Subcutaneous abdominal adipose tissue (tissue), 5 donors: ENCODE measurements around the gene MAML3.
A peak's percentile ranks its signal among the peaks of the same experiment; 100 is the strongest.

Experiments used
- H3K27ac ChIP-seq: one replicate; pipeline ENCODE4 v1.7.0; 2013; ENCODE audit warnings: low read depth, mild to moderate bottlenecking, inconsistent platforms, low read length, moderate library complexity
- H3K27me3 ChIP-seq, 5 donors: one replicate each; pipeline ENCODE4 v1.7.0; 2013; ENCODE audit warnings: low read length in 5 of 5, inconsistent platforms in 1 of 5; ENCODE audit not compliant: control insufficient read depth in 5 of 5, insufficient read depth in 4 of 5
- H3K36me3 ChIP-seq, 5 donors: one replicate each; pipeline ENCODE4 v1.7.0; 2013; ENCODE audit warnings: low read length in 5 of 5; ENCODE audit not compliant: control insufficient read depth in 5 of 5, insufficient read depth in 5 of 5
- H3K4me1 ChIP-seq, 5 donors: one replicate each; pipeline ENCODE4 v1.7.0; 2013; ENCODE audit warnings: low read length in 5 of 5, mild to moderate bottlenecking in 3 of 5, moderate library complexity in 1 of 5; ENCODE audit not compliant: control insufficient read depth in 5 of 5, insufficient read depth in 5 of 5
- H3K4me3 ChIP-seq, 5 donors: one replicate each; pipeline ENCODE4 v1.7.0; 2013; ENCODE audit warnings: low read length in 5 of 5, low read depth in 1 of 5
- H3K9ac ChIP-seq, 5 donors: one replicate each; pipeline ENCODE4 v1.7.0; 2013; ENCODE audit warnings: low read length in 5 of 5, mild to moderate bottlenecking in 4 of 5, moderate library complexity in 3 of 5
- H3K9me3 ChIP-seq, 5 donors: one replicate each; pipeline ENCODE4 v1.7.0; 2013; ENCODE audit warnings: low read length in 5 of 5; ENCODE audit not compliant: control insufficient read depth in 5 of 5
- donor health status: healthy.
- donor health status: healthy.
- donor health status: healthy.
- donor health status: healthy.
- donor health status: healthy.

Gene MAML3

DNA sequence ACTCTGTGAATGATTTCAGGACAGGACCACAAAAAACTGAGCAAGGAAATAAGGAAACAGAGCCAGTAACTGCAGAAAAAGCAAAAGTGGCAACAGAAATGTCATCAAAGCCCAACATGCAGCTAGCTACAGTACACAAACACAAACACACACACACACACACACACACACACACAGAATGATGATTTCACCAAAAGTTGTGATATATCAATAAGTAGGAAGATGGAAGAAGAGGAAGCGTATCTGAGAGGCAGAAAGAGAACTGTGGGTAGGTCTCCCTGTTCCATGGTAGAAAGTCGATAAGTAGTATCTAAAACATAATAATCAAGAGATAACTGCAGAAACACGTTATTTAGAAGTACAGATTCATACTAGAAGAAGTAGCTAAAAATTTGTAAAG lies 340.1 kb downstream of the MAML3 start:
- no peak overlapping the region for H3K4me3 ChIP-seq
- H3K27ac ChIP-seq = peak overlapping the region; percentile 20
- H3K9me3 ChIP-seq = peaks cover 3 to 8% (median 4%) of the 10 kb centered on the region in 5 donors
- no peaks in the 10 kb centered on the region for H3K36me3 ChIP-seq
- no peak overlapping the region for H3K9ac ChIP-seq
- no peaks in the 10 kb centered on the region for H3K27me3 ChIP-seq
- H3K4me1 ChIP-seq = peaks cover 2 to 38% (median 34%) of the 10 kb centered on the region in 5 donors

DNA sequence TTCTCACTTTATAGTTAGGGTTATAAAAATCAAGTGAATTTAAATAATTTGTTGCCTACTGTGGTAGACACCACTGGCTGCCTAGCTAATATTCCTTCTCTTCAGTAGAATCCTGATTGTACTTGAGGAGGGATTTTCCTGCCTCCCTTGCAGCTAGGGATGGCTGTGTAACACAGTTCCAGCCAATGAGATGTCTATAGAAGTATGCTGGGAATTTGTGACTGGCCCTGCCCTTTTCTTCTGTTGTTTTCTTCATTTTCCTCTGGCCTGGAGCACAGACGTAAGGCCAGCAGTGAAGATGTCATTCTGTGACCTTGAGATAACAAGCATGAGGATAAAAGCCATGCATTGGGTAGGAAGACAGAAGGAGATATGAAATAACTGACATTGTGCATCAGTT lies 343.3 kb downstream of the MAML3 start:
- no peak overlapping the region for H3K9ac ChIP-seq
- no peaks in the 10 kb centered on the region for H3K36me3 ChIP-seq
- no peak overlapping the region for H3K4me3 ChIP-seq
- peaks cover 3 to 8% (median 4%) of the 10 kb centered on the region in 5 donors for H3K9me3 ChIP-seq
- peaks cover 2 to 33% (median 27%) of the 10 kb centered on the region in 5 donors for H3K4me1 ChIP-seq
- H3K27ac ChIP-seq = no peak overlapping the region
- no peaks in the 10 kb centered on the region for H3K27me3 ChIP-seq

DNA sequence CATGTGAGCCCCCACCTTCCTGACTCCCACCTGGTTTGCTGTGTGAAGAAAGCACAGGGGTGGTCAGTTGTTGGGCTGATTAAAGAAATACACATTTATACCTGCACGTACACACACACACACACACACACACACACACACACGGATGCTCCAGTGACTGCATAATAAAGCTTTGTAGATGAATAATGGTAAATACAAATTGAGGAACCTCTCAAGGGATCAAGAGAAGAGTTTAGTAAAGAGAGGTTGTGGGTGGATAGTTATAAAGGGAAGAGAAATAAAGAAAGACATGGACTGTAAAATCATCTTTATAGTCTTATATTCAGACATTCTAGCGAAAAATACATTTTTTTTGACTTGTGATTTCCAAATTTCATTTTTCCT lies 344.2 kb downstream of the MAML3 start:
- Histone ChIP-seq H3K4me3 (no peak overlapping the region), H3K27ac (peak overlapping the region; percentile 59)

DNA sequence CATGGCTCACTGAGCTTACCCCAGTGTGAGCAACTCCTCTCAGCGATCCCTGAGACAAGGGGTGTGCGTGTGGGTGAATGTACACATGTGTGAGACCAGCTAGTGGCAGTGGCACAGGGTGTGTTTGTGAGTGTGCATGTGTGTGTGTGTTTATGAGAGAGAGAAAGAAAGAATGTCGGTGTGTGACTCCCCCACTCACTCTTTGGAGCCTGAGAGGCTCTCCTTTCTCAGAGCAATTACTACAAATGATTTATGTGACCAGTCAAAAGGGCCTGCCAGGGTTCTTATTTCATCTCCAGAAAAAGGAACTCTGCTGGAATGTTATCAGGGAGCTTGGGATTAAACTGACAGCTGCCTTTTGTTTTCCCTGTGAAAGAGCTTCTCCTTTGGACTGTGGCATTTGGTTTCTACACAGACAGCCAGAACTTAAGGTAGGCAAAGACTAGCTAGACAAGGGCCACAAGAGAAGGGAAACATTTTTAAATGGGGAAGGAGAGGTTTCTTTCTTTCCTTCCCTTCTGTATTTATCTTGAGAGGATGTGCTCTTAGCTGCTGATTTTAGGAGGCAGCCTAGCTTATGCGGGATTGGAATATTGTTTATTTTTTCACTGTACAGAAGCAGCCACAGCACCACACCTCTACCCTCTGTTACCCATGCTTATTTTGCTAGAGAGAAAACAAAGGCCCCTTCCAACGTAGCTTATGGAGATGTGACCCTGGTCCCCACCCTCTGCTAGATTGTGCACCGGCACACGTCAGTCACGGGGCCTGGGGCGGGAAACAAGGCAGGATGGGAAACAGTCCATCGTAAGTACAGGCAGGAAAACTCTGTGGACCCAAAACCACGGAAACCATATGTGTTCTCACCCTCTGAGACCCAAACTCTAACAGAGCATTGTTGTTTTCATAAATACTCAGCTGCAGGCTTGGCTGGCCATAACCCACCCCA lies 344.9 kb downstream of the MAML3 start:
- peak overlapping the region in 2 of 5 donors; percentile 32 to 68 for H3K9ac ChIP-seq
- H3K4me3 ChIP-seq = no peak overlapping the region
- peaks cover 3 to 8% (median 4%) of the 10 kb centered on the region in 5 donors for H3K9me3 ChIP-seq
- no peaks in the 10 kb centered on the region for H3K27me3 ChIP-seq
- H3K36me3 ChIP-seq = no peaks in the 10 kb centered on the region
- H3K27ac ChIP-seq = peak overlapping the region; percentile 59
- H3K4me1 ChIP-seq = peaks cover 0 to 17% (median 10%) of the 10 kb centered on the region in 5 donors

More for the DNA sequence above, 344.2 kb downstream of the MAML3 start:
- Histone ChIP-seq H3K4me1 (peaks cover 0 to 24% (median 17%) of the 10 kb centered on the region in 5 donors), H3K36me3 (no peaks in the 10 kb centered on the region), H3K27me3 (no peaks in the 10 kb centered on the region), H3K9me3 (peaks cover 3 to 8% (median 4%) of the 10 kb centered on the region in 5 donors), H3K9ac (no peak overlapping the region)

DNA sequence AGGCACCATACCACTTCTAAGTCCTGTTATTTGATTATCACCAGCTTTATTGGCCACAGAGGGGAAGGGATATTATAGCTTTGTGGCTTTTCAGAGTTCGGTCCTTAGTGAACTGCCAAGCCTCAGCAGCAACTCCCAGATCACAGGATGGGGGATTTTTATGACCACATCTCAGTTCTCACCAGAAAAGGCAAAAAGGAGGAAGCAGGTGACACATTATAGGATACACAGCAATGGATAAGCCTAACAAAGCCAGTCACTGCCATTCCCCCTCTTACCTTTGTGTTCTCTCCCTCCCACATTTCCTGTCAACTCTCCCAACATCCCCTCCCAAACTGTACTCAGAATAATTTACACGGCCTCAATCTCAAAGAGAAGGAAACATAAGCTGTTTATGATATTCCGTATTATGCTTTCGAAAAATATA lies 345.6 kb downstream of the MAML3 start:
- Histone ChIP-seq H3K4me1 (peaks cover 0 to 15% (median 8%) of the 10 kb centered on the region in 5 donors), H3K27ac (peak overlapping the region; percentile 59), H3K36me3 (no peaks in the 10 kb centered on the region), H3K9me3 (peaks cover 3 to 8% (median 4%) of the 10 kb centered on the region in 5 donors), H3K9ac (peak overlapping the region in 1 of 5 donors; percentile 32), H3K4me3 (no peak overlapping the region), H3K27me3 (no peaks in the 10 kb centered on the region)

DNA sequence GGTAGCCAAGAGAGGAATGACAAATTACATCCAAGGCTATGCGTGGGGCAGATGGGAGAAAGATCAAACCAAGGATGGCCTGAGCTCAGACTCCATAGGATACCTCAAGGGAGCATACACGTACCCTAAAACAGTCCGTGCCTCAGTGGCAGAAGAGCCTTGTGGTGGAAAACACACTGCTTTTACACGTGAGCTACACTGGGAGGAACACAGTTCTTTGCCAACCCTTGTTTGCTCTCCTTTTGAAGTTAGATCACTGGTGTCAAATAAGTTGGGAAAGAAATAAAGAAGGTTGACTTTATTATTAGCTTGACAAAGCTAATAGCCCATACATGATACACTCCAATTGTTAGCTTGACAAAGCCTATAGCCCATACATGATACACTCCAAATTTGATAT lies 346.5 kb downstream of the MAML3 start:
- no peak overlapping the region for H3K4me3 ChIP-seq
- H3K9ac ChIP-seq = no peak overlapping the region
- peaks cover 0 to 15% (median 8%) of the 10 kb centered on the region in 5 donors for H3K4me1 ChIP-seq
- H3K36me3 ChIP-seq = no peaks in the 10 kb centered on the region
- no peak overlapping the region for H3K27ac ChIP-seq
- peaks cover 3 to 8% (median 4%) of the 10 kb centered on the region in 5 donors for H3K9me3 ChIP-seq
- no peaks in the 10 kb centered on the region for H3K27me3 ChIP-seq

DNA sequence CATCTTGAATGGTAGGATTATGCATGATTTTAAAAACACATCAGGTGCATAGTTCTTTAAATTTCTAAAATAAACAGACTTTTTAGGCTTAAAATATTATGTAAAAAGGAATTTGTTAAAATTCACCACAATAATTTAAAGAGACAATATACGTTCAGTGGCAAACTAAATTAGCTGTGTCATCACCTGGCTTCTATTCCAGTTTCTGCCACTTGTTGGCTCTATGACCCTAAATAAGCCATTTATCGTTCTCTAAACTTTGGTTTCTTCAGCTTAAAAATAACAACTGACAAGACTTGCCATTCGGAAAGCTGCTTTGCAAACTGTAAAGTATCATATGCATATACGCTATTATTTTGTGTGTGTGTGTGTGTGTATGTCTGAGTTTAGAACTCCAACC lies 347.1 kb downstream of the MAML3 start:
- no peaks in the 10 kb centered on the region for H3K27me3 ChIP-seq
- H3K36me3 ChIP-seq = no peaks in the 10 kb centered on the region
- H3K9ac ChIP-seq = no peak overlapping the region
- peaks cover 0 to 15% (median 8%) of the 10 kb centered on the region in 5 donors for H3K4me1 ChIP-seq
- H3K4me3 ChIP-seq = no peak overlapping the region
- H3K27ac ChIP-seq = no peak overlapping the region
- peaks cover 3 to 8% (median 4%) of the 10 kb centered on the region in 5 donors for H3K9me3 ChIP-seq

DNA sequence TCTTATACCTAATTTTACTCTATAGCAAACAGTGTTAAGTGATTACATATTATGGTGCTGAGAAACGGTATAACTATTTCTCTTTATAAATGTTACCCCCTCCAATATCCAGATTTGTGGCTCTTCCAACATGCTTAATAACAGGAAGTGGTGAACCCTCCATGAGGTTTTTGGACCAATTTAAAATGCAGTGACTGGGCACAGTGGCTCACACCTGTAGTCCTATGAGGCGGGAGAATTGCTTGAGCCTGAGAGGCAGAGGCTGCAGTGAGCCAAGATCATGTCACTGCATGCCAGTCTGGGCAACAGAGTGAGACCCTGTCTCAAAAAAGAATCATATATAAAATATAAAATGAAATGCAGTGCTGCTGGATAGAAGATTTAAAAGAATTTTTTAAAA lies 351.1 kb downstream of the MAML3 start:
- Histone ChIP-seq H3K36me3 (no peaks in the 10 kb centered on the region), H3K4me1 (peaks cover 0 to 2% (median 0%) of the 10 kb centered on the region in 5 donors), H3K27ac (no peak overlapping the region), H3K9me3 (no peaks in the 10 kb centered on the region), H3K9ac (no peak overlapping the region), H3K4me3 (no peak overlapping the region), H3K27me3 (no peaks in the 10 kb centered on the region)

DNA sequence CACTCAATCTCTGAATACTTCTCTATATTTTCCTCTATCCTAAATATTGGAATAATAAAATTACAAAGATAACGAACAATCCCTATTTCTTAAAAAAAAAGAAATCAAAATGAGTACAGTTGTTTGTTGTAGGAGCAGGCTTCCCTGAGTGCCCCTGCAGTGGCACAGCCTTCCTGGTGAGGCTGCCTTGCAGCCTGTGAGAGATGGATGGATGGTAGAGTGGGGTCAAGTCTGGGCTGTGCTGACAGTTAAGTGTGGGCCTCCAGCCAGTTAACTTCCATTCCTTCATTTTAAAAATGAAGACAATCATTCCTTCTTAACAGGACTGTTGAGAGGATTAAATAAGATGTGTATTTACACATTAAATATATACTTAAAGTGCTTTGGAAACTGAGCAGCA lies 351.5 kb downstream of the MAML3 start:
- H3K27me3 ChIP-seq = no peaks in the 10 kb centered on the region
- H3K9me3 ChIP-seq = no peaks in the 10 kb centered on the region
- H3K9ac ChIP-seq = no peak overlapping the region

DNA sequence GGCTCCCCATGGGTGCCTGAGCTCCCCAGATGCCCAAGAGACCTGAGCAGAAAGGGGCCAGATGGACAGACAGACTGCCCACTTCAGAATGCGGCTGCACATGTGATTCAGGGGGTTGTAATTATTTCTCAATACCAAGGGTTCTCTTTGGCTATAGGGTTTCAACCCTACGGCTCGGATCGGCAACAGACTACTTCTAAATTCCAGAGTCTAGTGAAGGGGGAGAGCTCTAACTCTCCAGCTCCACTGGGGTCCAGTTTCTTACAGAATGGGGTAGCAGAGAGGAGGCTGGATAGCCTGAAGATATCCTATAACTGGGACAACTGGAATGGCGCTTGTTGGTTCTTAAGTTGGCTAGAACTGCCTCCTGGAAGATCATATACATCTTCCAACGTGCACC lies 352.1 kb downstream of the MAML3 start:
- no peak overlapping the region for H3K27ac ChIP-seq
- no peaks in the 10 kb centered on the region for H3K36me3 ChIP-seq
- no peaks in the 10 kb centered on the region for H3K9me3 ChIP-seq
- no peak overlapping the region for H3K9ac ChIP-seq
- no peaks in the 10 kb centered on the region for H3K4me1 ChIP-seq
- H3K27me3 ChIP-seq = no peaks in the 10 kb centered on the region
- no peak overlapping the region for H3K4me3 ChIP-seq

More for the DNA sequence above, 351.5 kb downstream of the MAML3 start:
- peaks cover 0 to 2% (median 0%) of the 10 kb centered on the region in 5 donors for H3K4me1 ChIP-seq
- no peak overlapping the region for H3K4me3 ChIP-seq
- H3K27ac ChIP-seq = no peak overlapping the region
- no peaks in the 10 kb centered on the region for H3K36me3 ChIP-seq
